ENCODE results near the gene KAZALD1. TPM values are rescaled to one million over a fixed set of nuclear protein-coding genes. Genes with fewer than 3 reads are reported as not detected.

Gene KAZALD1
- total and polyA plus RNA-seq, 2 donors (not counting 1 experiment from before 2014, with no cell fraction given), result 0.34 to 0.37 TPM

- POLR2A ChIA-PET, result no interaction called here
These were observed 14.8 kb downstream of the KAZALD1 start for GRCh38 chr10:101076630-101077029.

GRCh38 chr10:101079874-101080273 is 18.1 kb downstream of the KAZALD1 start:
- Histone ChIP-seq H3K9ac (ENCODE audit: low read length) (no peak overlapping the region), H3K36me3 (replicated peaks in 1 of 2; ENCODE audit: control extremely low read depth in 1 of 2, control insufficient read depth in 1 of 2, extremely low read depth in 1 of 2, insufficient read depth in 2 of 2, low read length in 1 of 2) (no peaks in the 10 kb centered on the region), H3K4me2 (replicated peaks; ENCODE audit: low read depth, low read length, poor library complexity, severe bottlenecking) (no peak overlapping the region), H3K27ac (ENCODE audit: low read length in 2 of 2) (no peak overlapping the region), H4K20me1 (ENCODE audit: control insufficient read depth, insufficient read depth, low read length, poor library complexity, severe bottlenecking) (no peaks in the 10 kb centered on the region), H2AFZ (ENCODE audit: insufficient read depth, low read depth, low read length, poor library complexity, severe bottlenecking) (no peak overlapping the region), H3K4me3 (ENCODE audit: control extremely low read depth in 1 of 5, extremely low read depth in 1 of 5, insufficient read depth in 1 of 5, low read depth in 2 of 5, low read length in 4 of 5) (no peak overlapping the region), H3K4me1 (ENCODE audit: control insufficient read depth in 2 of 2, insufficient read depth in 2 of 2, low read length in 2 of 2) (no peaks in the 10 kb centered on the region), H3K27me3 (replicated peaks in 1 of 4; ENCODE audit: control extremely low read depth in 1 of 4, control insufficient read depth in 3 of 4, insufficient read depth in 4 of 4, low read length in 3 of 4) (peaks cover 0 to 71% (median 29%) of the 10 kb centered on the region in 4 experiments), H3K79me2 (ENCODE audit: control insufficient read depth, insufficient read depth, low read length) (no peaks in the 10 kb centered on the region), H3K9me3 (ENCODE audit: control extremely low read depth in 1 of 3, control insufficient read depth in 2 of 3, insufficient read depth in 1 of 3, low read length in 2 of 3) (no peaks in the 10 kb centered on the region)
- DNase-seq (no peak), ATAC-seq (ENCODE audit: low read depth) (no peak)
- no peak for TF ChIP-seq CTCF (IDR thresholded peaks at IDR 0.05)
- TF ChIP-seq EZH2 (IDR thresholded peaks at IDR 0.05; ENCODE audit: borderline replicate concordance, insufficient read depth, low read depth, low read length, poor library complexity, severe bottlenecking), result no peak
- H3K4me1 Mint-ChIP-seq, result no peaks in the 10 kb centered on the region
- WGBS (ENCODE audit: insufficient coverage), result 60% methylated on average over 1 of the region's 1 CpG
- peaks cover 65% of the 10 kb centered on the region for H3K27me3 Mint-ChIP-seq
- H3K9me3 Mint-ChIP-seq (ENCODE audit: insufficient read depth), result no peaks in the 10 kb centered on the region
- H3K4me3 Mint-ChIP-seq, result no peak overlapping the region
- ChIA-PET POLR2A (interaction anchor here (0.6 kb wide), 1 partner anchor 27 kb away, joined by 3 read pairs; no protein-coding TSS in a partner anchor), CTCF (interaction anchor here (0.7 to 1.2 kb wide), 2 partner anchors 16 to 41 kb away, joined by 3 to 4 read pairs; no protein-coding TSS in a partner anchor)
- H3K27ac Mint-ChIP-seq, result no peak overlapping the region
- intact Hi-C loops (cut with micrococcal nuclease), result no loop called here

More at GRCh38 chr10:101076630-101077029, 14.8 kb downstream of the KAZALD1 start:
- no peak overlapping the region for H3K4me2 ChIP-seq (replicated peaks; ENCODE audit: low read depth, low read length, poor library complexity, severe bottlenecking)
- peaks cover 0 to 7% (median 0%) of the 10 kb centered on the region in 3 donors for H3K9me3 ChIP-seq (ENCODE audit: control extremely low read depth in 1 of 3, control insufficient read depth in 2 of 3, insufficient read depth in 1 of 3, low read length in 2 of 3)
- no peaks in the 10 kb centered on the region for H4K20me1 ChIP-seq (ENCODE audit: control insufficient read depth, insufficient read depth, low read length, poor library complexity, severe bottlenecking)
- CTCF ChIA-PET, result interaction anchor here (0.7 to 3.3 kb wide), 6 partner anchors 11 to 66 kb away, joined by 3 to 15 read pairs (median 4); no protein-coding TSS in a partner anchor
- H3K9ac ChIP-seq (ENCODE audit: low read length), result no peak overlapping the region
- no peaks in the 10 kb centered on the region for H3K36me3 ChIP-seq (replicated peaks in 1 of 2; ENCODE audit: control extremely low read depth in 1 of 2, control insufficient read depth in 1 of 2, extremely low read depth in 1 of 2, insufficient read depth in 2 of 2, low read length in 1 of 2)
- no peak for DNase-seq
- H3K4me3 ChIP-seq (ENCODE audit: control extremely low read depth in 1 of 5, extremely low read depth in 1 of 5, insufficient read depth in 1 of 5, low read depth in 2 of 5, low read length in 4 of 5), result no peak overlapping the region
- peaks cover 15% of the 10 kb centered on the region for H3K4me1 Mint-ChIP-seq
- H3K27me3 Mint-ChIP-seq, result peaks cover 53% of the 10 kb centered on the region
- H3K4me1 ChIP-seq (ENCODE audit: control insufficient read depth in 2 of 2, insufficient read depth in 2 of 2, low read length in 2 of 2), result peaks cover 14 to 22% of the 10 kb centered on the region in 2 donors
- H3K4me3 Mint-ChIP-seq, result no peak overlapping the region
- H3K9me3 Mint-ChIP-seq (ENCODE audit: insufficient read depth), result no peaks in the 10 kb centered on the region
- H3K27ac ChIP-seq (ENCODE audit: low read length in 2 of 2), result no peak overlapping the region
- no peak overlapping the region for H2AFZ ChIP-seq (ENCODE audit: insufficient read depth, low read depth, low read length, poor library complexity, severe bottlenecking)
- 94% methylated on average over 3 of the region's 5 CpGs for WGBS (ENCODE audit: insufficient coverage)
- TF ChIP-seq CTCF (IDR thresholded peaks at IDR 0.05) (no peak), EZH2 (IDR thresholded peaks at IDR 0.05; ENCODE audit: borderline replicate concordance, insufficient read depth, low read depth, low read length, poor library complexity, severe bottlenecking) (no peak)
- no peak for ATAC-seq (ENCODE audit: low read depth)
- no peak overlapping the region for H3K27ac Mint-ChIP-seq
- peaks cover 0 to 54% (median 26%) of the 10 kb centered on the region in 4 experiments for H3K27me3 ChIP-seq (replicated peaks in 1 of 4; ENCODE audit: control extremely low read depth in 1 of 4, control insufficient read depth in 3 of 4, insufficient read depth in 4 of 4, low read length in 3 of 4)
- intact Hi-C loops (cut with micrococcal nuclease), result no loop called here
- H3K79me2 ChIP-seq (ENCODE audit: control insufficient read depth, insufficient read depth, low read length), result no peaks in the 10 kb centered on the region

All from B cell (primary cell).